ENCODE results near the gene CHI3L1.

Gene CHI3L1

GRCh38 chr1:203149188-203149840 lies 37.2 kb downstream of the CHI3L1 start:
- no peak for DNase-seq

GRCh38 chr1:203148579-203148978 lies 37.9 kb downstream of the CHI3L1 start:
- no peak for DNase-seq

DNA sequence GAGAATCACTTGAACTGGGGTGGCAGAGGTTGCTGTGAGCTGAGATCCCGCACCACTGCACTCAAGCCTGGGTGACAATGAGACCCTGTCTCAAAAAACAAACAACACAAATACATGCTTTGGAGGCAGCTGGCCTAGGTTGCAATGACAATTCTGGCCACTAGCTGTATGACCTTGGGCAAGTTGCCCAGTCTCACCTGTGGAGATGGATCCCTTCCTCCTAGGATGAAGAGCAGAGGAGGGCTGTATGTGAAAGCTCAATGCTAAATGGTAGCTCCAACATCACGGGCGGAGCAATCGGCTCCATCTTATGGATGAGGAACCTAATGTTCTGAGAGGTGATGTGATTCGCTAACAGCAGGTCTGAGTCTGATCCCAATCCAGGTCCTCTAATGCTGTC lies 38.4 kb downstream of the CHI3L1 start:
- DNase-seq: peak; percentile 53

DNA sequence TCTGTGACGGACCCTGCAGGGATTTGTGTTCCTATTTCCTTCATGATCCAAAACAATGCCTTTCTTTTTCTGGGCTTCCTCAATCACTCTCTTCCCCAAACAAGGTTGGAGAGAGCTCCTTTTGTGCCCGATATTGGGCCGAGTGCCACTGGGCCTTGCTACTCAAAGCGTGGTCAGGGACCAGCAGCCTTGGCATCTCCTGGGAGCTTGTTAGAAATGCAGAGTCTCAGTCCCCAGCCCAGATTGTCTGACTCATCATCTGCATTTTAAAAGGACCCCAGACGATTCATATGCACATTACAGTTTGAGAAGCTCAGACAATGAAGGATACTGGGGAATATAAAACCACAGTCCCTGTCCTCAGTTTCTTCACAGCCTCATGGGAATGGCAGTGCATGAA lies 39.1 kb downstream of the CHI3L1 start:
- no peak for DNase-seq

DNA sequence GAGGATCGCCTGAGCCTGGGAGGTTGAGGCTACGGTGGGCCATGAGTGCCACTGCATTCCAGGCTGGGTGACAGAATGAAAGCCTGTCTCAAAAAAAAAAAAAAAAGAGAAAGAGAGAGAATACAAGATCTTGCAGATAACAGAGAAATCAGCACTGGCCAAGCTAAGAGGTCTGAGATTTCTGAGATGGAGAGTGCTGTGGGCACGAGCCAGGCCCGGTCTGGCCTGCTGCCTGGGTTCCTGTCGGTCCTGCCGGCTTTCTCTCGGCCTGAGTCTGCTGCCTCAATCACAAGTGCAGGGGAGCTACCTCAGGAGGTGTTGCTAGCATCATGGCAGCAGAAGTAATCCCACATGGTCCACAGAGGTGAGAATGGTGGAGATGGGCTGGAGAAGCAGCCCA lies 40.0 kb downstream of the CHI3L1 start:
- no peak for DNase-seq

DNA sequence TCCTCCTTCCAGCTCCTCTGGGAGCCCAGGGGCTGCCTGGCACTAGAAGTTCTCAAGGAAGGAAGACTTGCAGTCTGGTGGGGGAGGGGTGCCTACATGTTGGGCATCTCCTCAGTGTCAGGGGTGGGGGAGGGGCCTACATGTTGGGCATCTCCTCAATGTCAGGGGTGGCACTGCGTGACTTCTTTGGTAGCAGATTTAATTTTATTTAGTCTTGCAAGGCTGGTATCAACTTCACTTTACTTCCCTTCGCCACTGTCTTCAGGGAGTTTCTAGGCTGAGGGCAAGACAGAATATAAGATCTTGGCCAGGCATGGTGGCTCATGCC lies 40.5 kb downstream of the CHI3L1 start:
- DNase-seq: no peak

DNA sequence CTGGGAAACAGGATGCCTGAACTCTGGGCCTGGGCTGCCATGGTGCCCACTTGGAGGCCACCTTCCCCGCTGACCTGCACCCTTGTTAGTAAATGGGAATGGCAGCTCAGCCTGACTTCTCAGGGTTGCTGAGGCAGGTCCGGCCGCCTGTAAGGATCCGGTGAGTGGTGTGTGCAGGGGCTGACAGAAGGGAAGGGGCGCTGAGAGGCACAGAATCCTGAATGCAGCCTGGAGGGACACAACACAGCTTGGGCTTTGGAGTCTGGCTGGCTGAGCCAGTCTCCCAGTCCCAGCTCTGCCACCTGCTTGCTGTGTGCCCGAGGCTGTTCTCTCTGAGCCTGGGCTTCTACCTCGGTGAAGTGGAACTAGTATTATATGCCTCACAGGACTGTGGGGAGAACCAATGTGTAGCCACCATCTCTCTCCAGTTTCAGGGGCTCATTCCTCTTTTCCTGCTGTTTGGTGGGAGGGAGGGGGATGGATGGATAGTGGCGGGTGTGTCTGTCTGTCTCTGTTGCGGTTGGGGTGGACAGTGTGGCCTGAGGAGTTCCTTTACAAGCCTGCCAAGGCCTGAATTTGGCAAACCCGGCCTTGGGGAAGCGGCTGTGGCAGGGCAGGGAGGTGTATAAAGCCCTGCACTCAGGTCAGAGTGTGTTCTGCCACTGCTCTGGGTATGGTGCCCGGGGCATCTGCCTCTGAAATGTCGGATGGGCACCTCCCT lies 41.0 kb downstream of the CHI3L1 start:
- no peak for DNase-seq

DNA sequence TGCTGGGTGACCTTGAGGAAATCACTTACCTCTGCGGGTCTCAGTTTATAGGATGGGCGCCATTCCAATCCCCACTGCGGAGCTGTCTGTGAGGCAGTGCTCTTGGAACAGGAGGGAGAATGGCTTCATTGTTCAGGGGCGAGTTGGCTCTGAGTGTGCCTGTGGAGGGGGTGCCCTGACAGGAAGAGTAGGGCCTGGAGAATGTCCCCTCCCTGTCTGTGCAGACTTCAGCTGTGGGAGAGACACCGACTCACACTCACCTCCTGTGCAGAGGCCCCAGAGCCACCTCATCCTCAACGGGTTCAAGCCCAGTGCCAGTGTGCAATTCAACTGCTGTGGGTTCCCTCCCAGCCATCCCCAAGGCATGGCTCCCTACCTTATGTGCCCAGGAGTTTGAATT lies 41.8 kb downstream of the CHI3L1 start:
- no peak for DNase-seq

- no peak for DNase-seq
Observed at GRCh38 chr1:203143641-203144040, 42.9 kb downstream of the CHI3L1 start.

DNA sequence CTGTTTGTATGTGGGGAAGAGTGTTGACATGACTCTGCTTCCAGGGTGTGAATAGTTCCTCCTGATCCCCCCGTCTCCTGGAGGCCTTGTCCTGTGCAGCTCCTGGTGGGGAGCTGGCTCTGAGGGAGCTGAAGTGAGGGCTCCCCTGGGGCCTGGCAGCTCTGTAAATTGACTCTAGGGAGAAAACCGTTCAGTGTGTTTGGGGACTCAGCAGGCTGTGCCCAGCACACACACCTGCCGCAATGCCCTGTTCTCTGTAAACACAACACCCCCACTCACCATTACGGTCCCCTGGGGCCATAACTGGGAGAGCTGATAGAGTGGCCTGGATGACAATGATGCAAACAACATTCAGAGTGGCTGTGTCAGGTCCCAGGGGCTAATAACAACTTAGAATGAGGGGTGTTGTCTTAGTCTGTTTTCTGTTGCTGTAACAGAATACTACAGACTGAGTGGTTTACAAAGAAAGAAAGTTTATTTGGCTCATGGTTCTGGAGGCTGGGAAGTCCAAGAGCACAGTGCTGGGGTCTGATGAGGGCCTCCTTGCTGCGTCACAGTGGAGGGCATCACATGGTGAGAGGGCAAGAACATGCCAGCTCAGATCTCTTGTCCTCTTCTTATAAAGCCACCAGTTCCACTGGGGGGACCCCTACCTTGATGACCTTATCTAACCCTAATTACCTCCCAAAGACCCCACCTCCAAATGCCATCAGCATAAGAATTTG lies 43.7 kb downstream of the CHI3L1 start:
- DNase-seq: peak; percentile 96

GRCh38 chr1:203142124-203142523 lies 44.4 kb downstream of the CHI3L1 start:
- DNase-seq: no peak

DNA sequence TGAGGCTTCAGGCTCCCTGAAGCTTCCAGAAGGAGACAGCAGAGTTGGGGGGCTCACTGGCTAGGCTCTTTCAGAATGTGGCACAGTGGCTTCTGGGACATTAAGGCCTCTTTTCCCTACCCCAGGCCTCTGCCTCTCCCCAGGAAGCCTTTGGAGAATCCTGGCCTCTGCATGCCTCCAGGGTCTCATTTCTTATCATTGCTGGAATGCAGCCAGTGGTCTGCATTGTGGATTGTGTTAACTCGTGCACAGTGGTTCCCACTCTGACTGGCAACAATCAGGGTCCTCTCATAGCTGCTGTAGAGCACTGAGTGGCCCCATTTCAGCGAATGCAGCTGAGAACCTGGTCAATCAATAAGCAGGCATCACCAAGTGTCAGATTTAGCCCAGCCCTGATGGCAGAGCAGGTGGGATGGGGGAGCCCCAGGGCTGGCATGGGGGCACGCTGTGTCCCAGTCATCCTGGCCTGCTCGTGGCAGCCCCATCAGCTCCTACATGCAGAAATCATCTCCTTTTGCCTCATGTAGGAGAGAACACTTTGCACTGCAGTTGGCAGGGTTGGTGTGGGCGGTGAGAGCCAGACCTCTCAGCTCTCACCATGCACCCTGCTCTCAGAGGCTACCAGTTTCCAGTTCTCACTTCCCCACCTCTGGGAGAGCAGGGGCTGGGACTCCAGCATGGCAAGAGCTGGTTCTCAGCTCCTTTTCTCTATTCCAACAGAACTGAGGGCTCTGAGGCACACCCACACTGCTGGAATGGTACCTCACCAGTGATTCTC lies 45.6 kb downstream of the CHI3L1 start:
- no peak for DNase-seq

- DNase-seq: no peak
Observed at GRCh38 chr1:203139976-203140475, 46.5 kb downstream of the CHI3L1 start.

DNA sequence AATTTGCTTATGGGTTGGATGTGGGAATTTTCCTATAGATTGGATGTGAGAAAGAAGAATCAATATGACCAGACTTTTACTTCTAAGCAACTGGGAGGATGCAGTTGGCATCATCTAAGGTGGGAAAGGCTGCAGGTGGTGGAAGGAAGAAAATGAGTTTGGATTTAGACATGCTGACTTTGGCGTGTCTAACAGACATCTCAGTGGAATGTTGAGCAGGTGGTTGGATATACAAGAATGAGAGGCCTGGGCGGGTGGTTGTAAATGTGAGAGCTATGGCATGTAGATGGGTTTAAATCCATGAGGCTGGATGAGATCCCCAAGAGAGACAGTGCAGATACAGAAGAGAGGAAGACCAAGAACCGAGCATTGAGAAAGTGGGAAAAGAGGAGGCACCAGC lies 48.4 kb downstream of the CHI3L1 start:
- no peak for DNase-seq

- no peak for DNase-seq
Observed at GRCh38 chr1:203137324-203137723, 49.2 kb downstream of the CHI3L1 start.

DNA sequence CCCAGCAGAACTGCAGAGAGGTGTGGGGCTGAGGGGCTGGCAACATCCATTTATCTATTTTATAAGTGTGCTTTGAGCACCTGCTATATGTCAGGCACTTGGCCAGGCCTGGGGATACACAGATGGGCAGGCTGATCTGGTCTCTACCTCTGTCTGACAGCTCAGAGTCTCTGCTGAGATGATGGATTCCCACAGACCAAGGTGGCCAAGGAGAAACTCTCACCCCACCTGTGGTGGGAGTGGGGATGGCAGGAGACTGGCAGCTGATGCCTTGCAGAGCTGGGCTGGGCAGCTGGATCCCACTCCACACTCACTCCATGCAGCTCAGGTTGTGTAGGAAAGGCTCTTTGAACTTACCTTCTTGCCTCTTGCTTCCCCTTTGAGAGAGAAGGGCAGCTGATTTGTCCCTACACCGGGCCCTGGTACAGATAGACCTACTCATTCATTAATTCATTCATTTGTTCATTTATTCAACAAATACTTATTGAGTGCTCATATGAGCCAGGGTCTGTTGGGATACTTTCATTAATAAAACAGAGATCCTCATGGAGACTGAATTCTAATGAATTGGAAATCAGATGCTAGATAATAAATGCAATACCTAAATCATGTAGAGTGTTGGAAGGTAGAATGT lies 50.0 kb downstream of the CHI3L1 start:
- no peak for DNase-seq

- no peak for DNase-seq
Observed at GRCh38 chr1:203135636-203136305, 50.7 kb downstream of the CHI3L1 start.

- DNase-seq: no peak
Observed at GRCh38 chr1:203133970-203134725, 52.4 kb downstream of the CHI3L1 start.

GRCh38 chr1:203131548-203132200 lies 54.8 kb downstream of the CHI3L1 start:
- DNase-seq: no peak

GRCh38 chr1:203130358-203130985 lies 56.0 kb downstream of the CHI3L1 start:
- no peak for DNase-seq

Data from NCI-H146 (cell line).